Suppressor macrophage (primary cell): ENCODE measurements around the gene LHFPL6.
A peak's percentile ranks its signal among the peaks of the same experiment; 100 is the strongest.

ENCODE experiments used
- DNase-seq, 4 experiments: peaks; one replicate each; pipeline ENCODE4 v3.0.0-alpha.2; 2020 to 2022

LHFPL6 gene

GRCh38 chr13:39379667-39380655 is 223.0 kb downstream of the LHFPL6 start:
- no peak for DNase-seq

DNA sequence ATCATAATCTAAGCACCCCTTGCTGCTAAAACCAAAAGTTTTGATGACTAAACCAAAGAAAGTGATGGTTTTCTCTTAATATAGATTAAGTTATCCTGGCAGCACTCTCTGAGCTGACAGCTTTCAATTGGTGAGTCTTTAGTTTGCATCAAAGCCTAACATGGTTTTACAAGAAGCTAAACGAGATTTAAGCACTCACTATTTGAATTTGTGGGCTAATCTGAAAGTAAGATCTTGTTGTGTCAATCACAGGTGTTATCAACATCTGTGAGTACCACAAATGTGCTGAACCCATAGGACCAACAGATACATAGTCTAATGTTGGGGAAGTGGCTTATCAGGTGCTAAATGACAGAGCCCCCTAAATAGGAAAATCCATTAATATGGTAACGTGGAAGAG is 223.9 kb downstream of the LHFPL6 start:
- no peak for DNase-seq

GRCh38 chr13:39378306-39378705 is 224.7 kb downstream of the LHFPL6 start:
- DNase-seq, result no peak

DNA sequence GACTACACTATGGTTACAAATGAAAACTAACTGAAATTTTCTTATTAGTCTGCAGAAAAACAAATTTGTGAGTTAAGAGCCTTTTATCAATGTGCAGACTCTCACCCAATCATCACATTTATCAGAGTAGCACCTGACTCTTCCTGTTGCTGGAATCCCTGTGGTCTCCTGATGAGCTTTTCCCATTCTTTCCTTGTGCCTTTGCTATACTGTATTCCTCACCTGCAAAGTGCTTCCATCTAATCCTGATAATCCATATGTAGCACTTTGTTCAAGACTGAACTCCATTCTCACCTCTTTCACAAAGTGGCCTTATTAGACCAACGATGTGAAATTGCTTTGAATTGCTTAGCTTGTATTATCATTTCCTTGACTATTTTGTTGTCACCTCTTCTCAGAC is 225.3 kb downstream of the LHFPL6 start:
- DNase-seq, result no peak

GRCh38 chr13:39376076-39376475 is 226.9 kb downstream of the LHFPL6 start:
- DNase-seq, result no peak

DNA sequence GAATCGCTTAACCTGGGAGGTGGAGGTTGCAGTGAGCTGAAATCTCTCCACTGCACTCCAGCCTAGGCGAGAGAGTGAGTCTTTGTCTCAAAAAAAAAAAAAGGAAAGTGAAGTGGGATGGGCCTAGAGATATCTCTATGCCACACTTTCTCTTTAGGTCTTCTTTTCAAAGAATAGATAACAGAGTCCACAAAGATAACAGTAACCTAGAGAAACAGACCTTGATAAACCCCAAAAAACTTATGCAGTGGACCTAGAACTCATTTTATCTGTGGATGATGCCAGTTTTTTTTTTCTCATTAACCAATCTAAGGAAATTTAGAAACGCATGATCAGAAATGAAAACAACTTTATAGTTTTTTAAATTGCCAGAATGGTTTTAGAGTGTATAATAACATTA is 227.4 kb downstream of the LHFPL6 start:
- DNase-seq, result no peak

- DNase-seq, result no peak
Observed at GRCh38 chr13:39374741-39375189, 228.2 kb downstream of the LHFPL6 start.

- DNase-seq, result no peak
Observed at GRCh38 chr13:39373145-39373544, 229.8 kb downstream of the LHFPL6 start.

DNA sequence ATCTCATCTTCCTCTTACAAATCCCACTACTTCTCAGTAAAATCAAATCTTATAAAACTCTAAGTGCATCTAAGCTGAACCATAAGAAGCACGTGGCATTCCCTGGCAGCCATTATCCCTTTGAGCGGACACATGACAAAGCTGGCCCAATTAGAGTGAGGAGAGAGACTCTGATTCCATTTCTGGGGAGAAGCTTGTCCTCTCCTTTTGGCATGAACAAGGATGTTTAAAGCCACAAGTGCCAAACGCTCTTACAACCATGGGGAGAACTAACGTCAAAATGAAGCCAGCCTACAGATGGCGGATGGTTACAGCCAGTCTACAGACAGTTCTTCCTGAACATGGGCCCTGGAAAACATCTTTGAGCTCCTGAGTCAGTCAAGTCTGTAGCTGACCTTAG is 231.3 kb downstream of the LHFPL6 start:
- no peak for DNase-seq

- no peak for DNase-seq
Observed at GRCh38 chr13:39370554-39370953, 232.4 kb downstream of the LHFPL6 start.

DNA sequence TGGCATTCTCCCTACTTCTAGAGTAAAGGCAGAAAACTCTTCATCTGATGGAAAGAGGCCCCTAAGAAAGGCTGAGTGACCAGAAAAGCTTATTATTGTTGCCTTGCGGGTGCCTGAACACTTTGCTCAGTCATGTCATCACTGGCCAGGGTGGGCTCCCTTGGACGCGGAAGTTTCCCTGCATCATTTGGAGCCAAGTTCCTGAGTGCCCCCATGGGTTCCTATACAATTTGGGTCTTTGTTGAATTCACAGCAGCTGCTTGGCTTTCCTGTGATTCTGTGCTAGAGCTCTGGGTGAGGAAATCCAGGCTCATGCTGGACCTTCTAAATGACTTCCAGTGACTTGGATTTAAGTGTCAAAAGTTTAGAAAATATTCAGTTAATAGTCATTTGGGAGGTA is 232.9 kb downstream of the LHFPL6 start:
- DNase-seq, result no peak

- DNase-seq, result no peak
Observed at GRCh38 chr13:39369161-39369890, 233.7 kb downstream of the LHFPL6 start.

GRCh38 chr13:39365879-39366278 is 237.1 kb downstream of the LHFPL6 start:
- no peak for DNase-seq

DNA sequence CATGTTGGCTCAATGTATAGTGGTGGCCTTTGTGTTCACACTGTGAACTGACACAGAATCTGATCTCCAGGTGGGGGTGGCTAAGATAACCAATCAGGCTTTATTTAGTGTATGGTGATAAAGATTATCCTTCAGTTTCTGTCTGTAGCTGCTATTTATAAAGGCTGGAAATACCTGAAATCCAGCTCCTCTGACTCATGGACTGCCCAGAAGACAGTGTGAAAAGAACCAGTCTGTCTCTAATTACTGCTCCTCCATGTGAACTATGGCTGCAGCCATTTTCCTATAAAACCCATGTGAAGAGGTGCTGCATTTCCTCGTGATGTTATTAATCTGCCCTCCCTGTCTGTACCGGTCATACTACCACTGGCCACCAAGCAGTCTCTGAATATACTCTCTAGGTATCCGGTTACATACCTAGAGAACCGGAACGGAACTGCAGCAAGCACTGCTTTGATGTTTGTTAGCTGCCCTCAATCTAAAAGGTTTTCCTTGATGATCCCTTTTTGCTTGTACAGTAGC is 238.0 kb downstream of the LHFPL6 start:
- DNase-seq, result no peak

GRCh38 chr13:39363382-39363772 is 239.6 kb downstream of the LHFPL6 start:
- no peak for DNase-seq

DNA sequence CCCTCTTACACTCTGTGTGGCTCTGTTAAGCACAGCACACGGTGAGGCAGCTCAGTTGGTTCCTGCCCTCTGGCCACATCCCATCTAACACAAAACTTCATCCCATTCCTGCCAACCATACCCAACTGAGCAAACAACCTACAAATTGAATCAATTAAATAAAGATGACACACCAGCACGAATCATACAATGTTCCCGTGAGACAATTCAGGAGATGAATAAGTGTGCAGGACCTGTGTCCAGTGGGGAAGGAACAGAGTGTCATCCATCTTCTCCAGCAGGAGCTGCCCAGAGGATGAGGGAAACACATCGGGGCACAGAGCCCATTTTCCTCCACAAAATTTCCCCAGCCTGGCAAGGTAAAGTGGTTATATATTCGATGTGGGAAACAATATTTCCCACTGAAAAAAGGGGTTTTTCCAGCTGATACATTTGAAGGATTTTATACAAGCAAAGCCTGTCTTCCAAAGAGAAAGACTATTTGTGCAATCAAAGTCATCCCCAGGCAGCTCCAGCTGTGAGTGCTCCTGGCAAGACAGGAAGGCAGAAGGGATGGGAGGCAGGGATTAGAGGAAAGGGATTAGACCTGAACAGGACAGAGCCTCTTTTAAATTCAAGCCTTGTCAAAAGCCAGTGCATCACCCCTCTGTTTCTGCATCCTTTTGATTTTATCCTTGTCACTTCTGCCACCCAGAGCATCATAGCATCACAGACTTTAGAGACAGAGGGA is 240.2 kb downstream of the LHFPL6 start:
- DNase-seq, result no peak

DNA sequence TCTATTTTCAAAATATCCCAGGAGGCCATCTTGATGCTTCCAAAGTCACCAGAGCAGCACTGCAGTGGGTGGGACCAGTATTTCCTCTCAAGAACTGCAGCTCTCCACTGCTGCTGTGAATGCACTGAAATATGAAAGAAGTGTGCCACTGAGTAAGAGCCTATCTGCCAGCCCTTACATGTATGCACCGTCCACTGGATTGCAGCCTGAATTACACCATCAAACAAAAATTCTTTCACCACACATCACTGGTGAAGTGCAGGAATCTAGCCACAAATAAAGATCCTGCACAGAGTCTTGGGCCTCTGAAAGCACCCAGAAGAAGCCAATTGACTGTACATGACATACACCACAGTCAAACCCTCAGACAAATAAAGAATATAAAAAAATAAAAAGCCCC is 249.0 kb downstream of the LHFPL6 start:
- DNase-seq, result no peak

DNA sequence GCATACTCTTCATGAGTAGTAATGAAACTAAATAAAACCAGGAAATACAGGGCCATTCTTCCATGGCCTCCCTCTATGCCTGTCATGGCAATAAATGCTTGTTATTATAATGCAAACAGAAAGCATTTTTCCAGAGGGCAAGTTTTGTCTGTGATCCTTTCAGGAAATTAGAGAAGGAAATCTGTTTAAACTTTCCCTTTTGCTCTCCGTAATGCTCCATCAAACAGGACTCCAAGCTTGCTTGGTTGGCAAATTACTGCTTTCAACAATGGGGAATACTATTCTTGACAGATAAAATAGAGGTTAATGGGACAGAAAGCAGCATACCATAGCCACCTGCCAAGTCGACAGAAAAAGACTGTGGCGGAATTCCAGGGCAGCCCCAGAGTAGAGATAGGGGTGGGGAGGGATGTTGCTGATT is 252.5 kb downstream of the LHFPL6 start:
- DNase-seq, result no peak

DNA sequence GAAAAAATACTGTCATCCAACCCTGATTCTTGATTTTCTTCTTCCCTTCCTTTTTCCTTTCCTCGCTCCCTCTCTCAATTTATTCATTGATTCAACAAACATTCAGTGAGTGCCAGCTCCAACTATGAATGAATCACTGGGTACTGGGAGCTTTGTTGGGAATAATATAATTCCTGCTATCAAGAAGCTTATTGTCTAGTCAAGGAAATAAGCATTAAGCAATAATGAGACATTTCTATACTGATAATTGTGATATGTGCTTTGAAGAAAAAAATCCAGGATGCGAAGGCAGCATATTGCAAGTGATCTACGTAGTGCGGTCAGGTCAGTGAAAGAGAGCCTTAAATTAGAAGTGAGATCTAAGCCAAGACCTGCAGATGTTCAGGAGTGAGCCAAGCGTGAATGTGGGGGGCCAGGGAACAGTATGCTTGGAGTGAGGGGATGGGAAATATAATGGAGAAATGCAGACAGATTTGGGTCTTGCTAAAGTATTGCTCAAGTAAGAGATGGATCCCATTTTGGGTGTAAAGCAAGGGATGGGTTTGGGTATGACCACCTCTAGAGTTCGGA is 253.5 kb downstream of the LHFPL6 start:
- DNase-seq, result no peak

GRCh38 chr13:39347926-39348901 is 254.8 kb downstream of the LHFPL6 start:
- peak in 1 of 4 experiments; percentile 4 for DNase-seq

DNA sequence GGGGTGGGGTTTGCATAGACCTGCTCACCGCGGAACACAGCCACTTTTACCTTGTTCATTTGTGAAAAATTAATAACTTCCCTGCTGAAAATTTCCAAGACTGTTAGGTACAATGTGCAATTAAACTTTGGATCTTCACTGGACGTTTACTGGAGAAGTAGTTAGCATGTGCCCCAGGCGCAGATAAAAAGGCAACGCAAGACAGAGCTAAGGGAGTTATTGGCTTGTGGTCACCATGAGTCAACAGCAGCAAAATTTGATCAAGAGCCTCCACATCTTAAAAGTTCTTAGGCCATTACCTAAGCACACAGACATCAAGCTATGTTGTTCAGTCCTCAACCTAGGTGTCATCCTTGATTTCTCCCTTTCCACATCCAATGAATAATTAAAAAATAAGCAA is 257.0 kb downstream of the LHFPL6 start:
- DNase-seq, result no peak
